Activated T-helper 1 cell treated with anti-CD3 and anti-CD28 coated beads, Interleukin-2, amount 50 U/mL, for 16 hours (primary cell): ENCODE data around the gene RPA3.
"Not testable (repeated sequence)": the region's sequence is repeated elsewhere in the genome, so short reads cannot be mapped to it uniquely, and the experiment has no call there.

ENCODE experiments used
- DNase-seq, 2 donors: peaks; one replicate each; pipeline ENCODE4 v3.0.0-alpha.2; 2020; ENCODE audit warnings: low read depth in 1 of 2, low spot score in 1 of 2

Gene RPA3

GRCh38 chr7:7695111-7695817 lies 23.1 kb downstream of the RPA3 start:
- no peak for DNase-seq

- DNase-seq, result no peak
Measured at GRCh38 chr7:7694542-7694941, 23.9 kb downstream of the RPA3 start.

GRCh38 chr7:7693881-7694280 lies 24.5 kb downstream of the RPA3 start:
- no peak for DNase-seq

GRCh38 chr7:7688956-7689355 lies 29.5 kb downstream of the RPA3 start:
- no peak for DNase-seq

- DNase-seq, result no peak
Measured at GRCh38 chr7:7688310-7688709, 30.1 kb downstream of the RPA3 start.

- no peak for DNase-seq
Measured at GRCh38 chr7:7687800-7688199, 30.6 kb downstream of the RPA3 start.

GRCh38 chr7:7686811-7687508 lies 31.4 kb downstream of the RPA3 start:
- DNase-seq, result no peak

GRCh38 chr7:7682861-7683260 lies 35.5 kb downstream of the RPA3 start:
- DNase-seq, result no peak

- DNase-seq, result no peak
Measured at GRCh38 chr7:7681936-7682329, 36.5 kb downstream of the RPA3 start.

GRCh38 chr7:7681191-7681935 lies 37.0 kb downstream of the RPA3 start:
- DNase-seq, result no peak

GRCh38 chr7:7679640-7680039 lies 38.8 kb downstream of the RPA3 start:
- DNase-seq, result not testable (repeated sequence)

GRCh38 chr7:7675686-7676085 lies 42.7 kb downstream of the RPA3 start:
- no peak for DNase-seq

GRCh38 chr7:7673240-7673550 lies 45.2 kb downstream of the RPA3 start:
- DNase-seq, result no peak

- DNase-seq, result no peak
Measured at GRCh38 chr7:7672545-7673239, 45.7 kb downstream of the RPA3 start.

- DNase-seq, result no peak
Measured at GRCh38 chr7:7671361-7671760, 47.0 kb downstream of the RPA3 start.

GRCh38 chr7:7670490-7670889 lies 47.9 kb downstream of the RPA3 start:
- no peak for DNase-seq

GRCh38 chr7:7668706-7669105 lies 49.7 kb downstream of the RPA3 start:
- DNase-seq, result no peak

- no peak for DNase-seq
Measured at GRCh38 chr7:7667187-7667586, 51.2 kb downstream of the RPA3 start.

- no peak for DNase-seq
Measured at GRCh38 chr7:7665031-7665430, 53.4 kb downstream of the RPA3 start.

- DNase-seq, result no peak
Measured at GRCh38 chr7:7664291-7664690, 54.1 kb downstream of the RPA3 start.

GRCh38 chr7:7662527-7662926 lies 55.9 kb downstream of the RPA3 start:
- no peak for DNase-seq

- DNase-seq, result not testable (repeated sequence)
Measured at GRCh38 chr7:7656459-7656858, 61.9 kb downstream of the RPA3 start.
